ENCODE data around the gene COL25A1.

- no peak for TF ChIP-seq EZH2phosphoT487 (IDR thresholded peaks at IDR 0.05; ENCODE audit: insufficient read depth, low read depth)
- no peak for TF ChIP-seq EZH2 (IDR thresholded peaks at IDR 0.05; ENCODE audit: insufficient read depth, poor library complexity, severe bottlenecking)
Measured at GRCh38 chr4:109156356-109156755, 146.1 kb downstream of the COL25A1 start.
